AG04450 (cell line): ENCODE measurements around the gene RABGAP1L. TPM values are rescaled to one million over a fixed set of nuclear protein-coding genes. Genes with fewer than 3 reads are reported as not detected.
"Not testable (repeated sequence)": the region's sequence is repeated elsewhere in the genome, so short reads cannot be mapped to it uniquely, and the experiment has no call there.

Experiments used
- CTCF ChIA-PET: fragments of 300-600, 350-600 bp; formaldehyde crosslinking; extraction: SDS; loops from one replicate; lab custom pipeline; 2022; ENCODE audit warnings: antibody characterized with exemption, inconsistent platforms; lab: Charles Lee
- POLR2A ChIA-PET: fragments of 350-600 bp; formaldehyde crosslinking; extraction: SDS; loops from one replicate; lab custom pipeline; 2021; ENCODE audit warnings: antibody characterized with exemption, inconsistent platforms; lab: Yijun Ruan, JAX
- DNase-seq: peaks from one replicate; pipeline ENCODE4 v3.0.0-alpha.2; 2011; ENCODE audit warnings: low read depth, low spot score
- H3K27ac ChIP-seq: one replicate; pipeline ENCODE4 v1.5.1; 2012; ENCODE audit warnings: low read depth, low read length, control low read depth
- H3K27me3 ChIP-seq: one replicate; pipeline ENCODE4 v1.6.0; 2012; ENCODE audit warnings: low read length; ENCODE audit not compliant: control insufficient read depth, insufficient read depth
- H3K4me3 ChIP-seq: 2 replicates; pipeline ENCODE4 v1.5.1; 2011; ENCODE audit warnings: mild to moderate bottlenecking, low read depth, low read length, control low read depth
- H3K9me3 ChIP-seq: 2 replicates; pipeline ENCODE4 v1.5.1; 2012; ENCODE audit warnings: low read length; ENCODE audit not compliant: control insufficient read depth, insufficient read depth
- polyA plus RNA-seq: library from polyadenylated mRNA; depleted of rRNA; stranded (reverse); fragments of >200 nt; gene quantifications from 2 replicates; pipeline ENCODE4 v1.2.3, GENCODE V29; 2011; rRNA removed
- small RNA-seq: library from RNA; depleted of rRNA; stranded (forward); fragments of <200 nt; gene quantifications from one replicate; pipeline ENCODE3, GENCODE V24; 2012; ENCODE audit warnings: low read depth; ENCODE audit not compliant: insufficient read length
- TF ChIP-seq, protein P1 (sequence below): IDR thresholded peaks from 2 replicates; pipeline ENCODE4 v1.5.1; 2011; ENCODE audit warnings: low read depth, low read length, control low read depth, inconsistent platforms

Gene RABGAP1L
- polyA plus RNA-seq, 1 experiment = 21.2 TPM

DNA sequence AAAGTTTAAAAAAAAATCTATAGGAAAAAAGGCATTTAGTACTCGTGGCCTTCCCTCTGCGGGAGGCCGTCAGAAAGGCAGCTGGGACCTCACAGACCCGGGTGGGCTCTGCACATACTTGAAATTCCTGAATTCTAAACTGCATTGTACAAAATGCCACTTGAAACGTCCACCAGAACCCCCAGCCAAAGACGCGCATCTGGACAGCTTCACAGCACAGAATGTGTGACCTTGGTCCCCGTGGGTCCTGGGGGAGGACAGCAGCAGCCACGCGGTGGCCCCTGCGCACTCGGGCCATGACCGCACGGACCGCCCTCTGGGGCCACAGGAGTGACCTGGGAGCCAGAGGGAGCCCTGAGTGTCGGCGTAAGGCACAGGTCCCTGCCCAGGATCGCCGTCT is 884.5 kb downstream of the RABGAP1L start:
- Histone ChIP-seq H3K4me3 (no peak overlapping the region), H3K9me3 (no peaks in the 10 kb centered on the region; the same call in 1 of the 2 replicates), H3K27me3 (peaks cover 4% of the 10 kb centered on the region), H3K27ac (no peak overlapping the region)
- TF ChIP-seq, protein P1, sequence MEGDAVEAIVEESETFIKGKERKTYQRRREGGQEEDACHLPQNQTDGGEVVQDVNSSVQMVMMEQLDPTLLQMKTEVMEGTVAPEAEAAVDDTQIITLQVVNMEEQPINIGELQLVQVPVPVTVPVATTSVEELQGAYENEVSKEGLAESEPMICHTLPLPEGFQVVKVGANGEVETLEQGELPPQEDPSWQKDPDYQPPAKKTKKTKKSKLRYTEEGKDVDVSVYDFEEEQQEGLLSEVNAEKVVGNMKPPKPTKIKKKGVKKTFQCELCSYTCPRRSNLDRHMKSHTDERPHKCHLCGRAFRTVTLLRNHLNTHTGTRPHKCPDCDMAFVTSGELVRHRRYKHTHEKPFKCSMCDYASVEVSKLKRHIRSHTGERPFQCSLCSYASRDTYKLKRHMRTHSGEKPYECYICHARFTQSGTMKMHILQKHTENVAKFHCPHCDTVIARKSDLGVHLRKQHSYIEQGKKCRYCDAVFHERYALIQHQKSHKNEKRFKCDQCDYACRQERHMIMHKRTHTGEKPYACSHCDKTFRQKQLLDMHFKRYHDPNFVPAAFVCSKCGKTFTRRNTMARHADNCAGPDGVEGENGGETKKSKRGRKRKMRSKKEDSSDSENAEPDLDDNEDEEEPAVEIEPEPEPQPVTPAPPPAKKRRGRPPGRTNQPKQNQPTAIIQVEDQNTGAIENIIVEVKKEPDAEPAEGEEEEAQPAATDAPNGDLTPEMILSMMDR = no peak
- POLR2A ChIA-PET = no interaction called here
- no peak for DNase-seq
- CTCF ChIA-PET = interaction anchor here (1.1 kb wide), 1 partner anchor 103 kb away, joined by 3 read pairs; no protein-coding TSS in a partner anchor

DNA sequence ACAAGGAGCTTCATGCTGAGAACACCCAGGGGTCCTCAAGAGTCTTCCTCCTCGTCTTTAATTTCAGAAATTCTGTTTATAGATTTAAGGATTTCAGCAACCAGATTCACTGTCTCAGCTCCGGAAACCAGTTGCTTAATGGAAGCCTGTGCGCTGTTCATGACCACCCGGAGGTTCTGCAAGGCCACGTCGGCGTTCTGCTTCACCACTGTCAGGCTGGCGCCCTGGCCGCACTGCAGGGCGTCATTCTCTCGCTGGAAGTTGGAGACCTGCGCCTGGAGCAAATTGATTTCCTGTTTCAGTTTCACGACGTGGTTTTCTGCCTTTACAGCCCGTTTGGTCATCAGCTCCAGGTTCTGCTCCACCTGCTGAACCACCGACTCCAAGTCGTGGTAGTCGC is 885.3 kb downstream of the RABGAP1L start:
- DNase-seq, H3K9me3 ChIP-seq, H3K27me3 ChIP-seq, H3K27ac ChIP-seq, H3K4me3 ChIP-seq, POLR2A ChIA-PET: not testable (repeated sequence)
- CTCF ChIA-PET = interaction anchor here (1.1 kb wide), 1 partner anchor 102 kb away, joined by 3 read pairs; no protein-coding TSS in a partner anchor

Small RNAs within 50 kb of the gene (small RNA-seq; reads per million reads assigned to genes)
- gene BANF1P4 (not detected), gene RF00019 (not detected), gene RNU6-307P (not detected)

Other genes starting within 250 kb of the RABGAP1L start
- 0.09 and 0.16 TPM in 2 replicates for gene SERPINC1, start 242.2 kb upstream of the RABGAP1L start, polyA plus RNA-seq
- 13.3 and 13.9 TPM in 2 replicates for gene RC3H1, start 137.2 kb upstream of the RABGAP1L start, polyA plus RNA-seq